GM12891 (cell line): ENCODE data around the gene CNOT10.

Source experiments
- POLR2A ChIP-seq: IDR thresholded peaks from 2 replicates; pipeline ENCODE4 v1.6.1; 2011; ENCODE audit warnings: low read depth, low read length, control low read depth
- POLR2AphosphoS5 ChIP-seq: IDR thresholded peaks from 2 replicates; pipeline ENCODE4 v1.6.1; 2011; ENCODE audit warnings: low read depth, low read length, control low read depth
- POU2F2 ChIP-seq: IDR thresholded peaks from 2 replicates; pipeline ENCODE4 v1.6.1; 2011; ENCODE audit warnings: low read depth, mild to moderate bottlenecking, control low read depth, low read length, moderate library complexity
- SPI1 ChIP-seq: IDR thresholded peaks from 2 replicates; pipeline ENCODE4 v1.6.1; 2011; ENCODE audit warnings: low read depth, low read length, control low read depth
- TAF1 ChIP-seq: IDR thresholded peaks from 2 replicates; pipeline ENCODE4 v1.6.1; 2011; ENCODE audit warnings: low read depth, low read length, control low read depth

DNA sequence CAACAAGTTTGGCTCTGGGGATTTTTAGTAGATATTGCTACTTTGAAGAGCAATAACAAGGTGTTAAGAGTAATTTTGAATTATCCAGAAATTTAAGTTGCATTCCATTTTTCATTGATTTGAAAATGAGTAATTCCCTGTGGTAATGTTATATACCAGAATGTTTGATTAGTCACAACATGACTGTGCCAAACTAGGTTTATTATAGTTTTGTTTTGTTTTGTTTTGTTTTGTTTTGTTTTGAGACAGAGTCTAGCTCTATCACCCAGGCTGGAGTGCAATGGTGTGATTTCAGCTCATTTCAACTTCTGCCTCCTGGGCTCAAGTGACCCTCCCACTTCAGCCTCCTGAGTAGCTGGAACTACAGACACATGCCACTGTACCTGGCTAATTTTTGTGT is 40.7 kb downstream of the CNOT10 start:
- TF ChIP-seq TAF1 (no peak), POLR2A (no peak), SPI1 (no peak), POLR2AphosphoS5 (no peak), POU2F2 (no peak)
